HS-27A (cell line): Measurements from ENCODE around the gene CD2BP2.
"Not testable (repeated sequence)": the region's sequence is repeated elsewhere in the genome, so short reads cannot be mapped to it uniquely, and the experiment has no call there.

Experiments
- DNase-seq: peaks from one replicate; pipeline ENCODE4 v3.0.0-alpha.2; 2012; ENCODE audit warnings: low read depth, missing footprints

CD2BP2 gene

DNA sequence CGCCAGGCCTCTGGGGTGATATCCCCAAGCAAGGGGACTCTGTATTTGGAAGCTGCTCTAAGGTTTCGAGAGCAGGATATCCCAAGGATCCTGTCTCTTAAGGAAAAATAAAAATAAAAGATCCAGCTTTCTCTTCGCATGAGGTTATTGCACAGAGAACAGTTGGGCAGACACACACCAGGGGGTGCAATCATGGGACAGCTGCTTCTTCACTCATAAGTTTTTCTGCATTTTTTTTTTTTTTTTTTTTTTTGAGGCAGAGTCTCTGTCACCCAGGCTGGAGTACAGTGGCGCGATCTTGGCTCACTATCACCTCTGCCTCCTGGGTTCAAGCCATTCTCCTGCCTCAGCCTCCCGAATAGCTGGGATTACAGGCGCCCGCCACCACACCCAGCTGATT is 13.1 kb downstream of the CD2BP2 start:
- DNase-seq, result not testable (repeated sequence)

DNA sequence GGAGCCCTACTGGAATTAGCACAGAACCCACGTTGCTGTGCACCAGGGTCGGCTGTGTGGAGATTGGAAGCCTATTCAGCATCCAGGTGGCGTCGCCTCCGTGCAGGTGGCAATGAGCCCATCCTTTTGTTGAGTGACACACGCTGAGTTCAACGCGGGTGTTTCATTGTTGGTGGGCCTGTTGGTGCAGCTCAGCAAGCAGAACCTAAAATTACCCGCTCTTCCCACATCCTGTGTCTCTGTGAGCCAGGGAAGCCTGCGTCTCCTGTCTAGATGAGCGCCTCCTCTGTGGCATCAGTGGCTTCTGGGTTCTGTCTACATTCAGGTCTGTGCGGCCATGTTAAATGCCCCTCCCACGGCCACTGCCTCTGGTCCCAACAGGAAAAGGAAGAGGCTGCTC is 14.5 kb downstream of the CD2BP2 start:
- no peak for DNase-seq

DNA sequence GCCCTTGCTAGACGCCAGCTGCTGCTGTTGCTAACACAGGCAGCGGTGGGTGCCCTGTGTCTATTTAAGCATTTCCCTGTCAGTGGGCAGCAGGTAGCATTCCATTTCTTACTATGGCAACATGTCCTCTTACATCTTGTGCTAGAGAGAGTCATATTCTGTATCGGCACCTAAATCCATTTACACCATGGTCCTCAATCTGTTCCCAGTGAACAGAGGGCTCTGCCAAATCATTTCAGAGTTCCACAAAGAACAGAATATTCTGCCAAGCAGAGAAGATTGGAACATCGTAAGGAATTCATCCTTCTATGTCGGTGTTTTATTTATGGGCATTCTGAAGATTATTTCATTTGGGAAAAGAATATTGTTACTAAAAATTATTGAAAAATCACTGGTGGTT is 16.4 kb downstream of the CD2BP2 start:
- DNase-seq, result not testable (repeated sequence)

DNA sequence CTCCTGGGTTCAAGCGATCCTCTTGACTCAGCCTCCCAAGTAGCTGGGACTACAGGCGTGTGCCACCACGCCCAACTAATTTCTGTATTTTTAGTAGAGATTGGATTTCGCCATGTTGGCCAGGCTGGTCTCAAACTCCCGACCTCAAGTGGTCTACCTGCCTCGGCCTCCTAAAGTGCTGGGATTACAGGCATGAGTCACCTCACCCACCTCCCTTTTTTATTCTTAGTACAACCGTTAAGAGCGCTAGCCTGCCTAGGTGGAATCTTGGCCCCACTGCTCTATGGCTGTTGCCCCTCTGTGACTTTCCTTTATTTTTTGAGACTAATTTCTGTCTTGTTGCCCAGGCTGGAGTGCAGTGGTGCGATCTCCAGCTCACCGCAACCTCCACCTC is 17.1 kb downstream of the CD2BP2 start:
- not testable (repeated sequence) for DNase-seq

DNA sequence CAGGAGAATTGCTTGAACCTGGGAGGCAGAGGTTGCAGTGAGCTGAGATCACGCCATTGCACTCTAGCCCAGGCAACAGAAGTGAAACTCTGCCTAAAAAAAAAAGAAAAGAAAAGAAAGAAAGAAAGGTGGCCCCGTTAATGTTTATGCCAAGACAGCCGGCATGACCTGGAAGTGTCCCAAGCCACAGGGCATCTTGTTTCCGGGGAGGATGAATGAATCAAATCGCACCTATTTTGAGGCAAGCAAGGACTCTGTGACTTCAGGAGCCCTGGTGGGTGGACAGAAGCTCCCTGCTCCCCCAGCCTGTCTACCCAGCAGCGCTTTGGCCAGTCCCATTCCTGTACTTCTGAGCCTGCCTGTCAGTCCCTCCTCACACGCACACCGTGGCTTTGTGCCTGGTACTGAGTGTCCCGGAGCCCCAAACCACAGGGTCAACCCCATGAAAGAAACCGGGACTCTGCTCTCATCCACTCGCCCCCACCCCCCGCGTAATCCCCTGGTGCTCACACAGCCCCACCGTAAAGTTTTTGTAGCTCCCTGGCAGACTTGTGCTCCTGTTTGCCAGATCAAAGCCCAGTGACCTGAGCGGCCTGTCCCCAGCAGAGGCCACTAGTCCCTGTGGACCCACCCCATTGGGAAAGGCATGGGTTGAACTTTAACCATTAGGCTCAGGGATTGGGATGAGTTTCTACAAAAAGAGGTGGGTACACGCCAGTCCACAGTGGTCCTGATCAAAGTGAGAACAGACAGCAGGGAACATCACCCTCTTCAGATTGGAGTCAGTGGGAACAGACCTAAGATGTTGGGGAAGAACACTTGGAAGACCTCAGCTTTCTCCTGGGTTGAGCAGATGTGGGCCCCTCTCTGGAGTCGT is 19.3 kb downstream of the CD2BP2 start:
- DNase-seq, result no peak

DNA sequence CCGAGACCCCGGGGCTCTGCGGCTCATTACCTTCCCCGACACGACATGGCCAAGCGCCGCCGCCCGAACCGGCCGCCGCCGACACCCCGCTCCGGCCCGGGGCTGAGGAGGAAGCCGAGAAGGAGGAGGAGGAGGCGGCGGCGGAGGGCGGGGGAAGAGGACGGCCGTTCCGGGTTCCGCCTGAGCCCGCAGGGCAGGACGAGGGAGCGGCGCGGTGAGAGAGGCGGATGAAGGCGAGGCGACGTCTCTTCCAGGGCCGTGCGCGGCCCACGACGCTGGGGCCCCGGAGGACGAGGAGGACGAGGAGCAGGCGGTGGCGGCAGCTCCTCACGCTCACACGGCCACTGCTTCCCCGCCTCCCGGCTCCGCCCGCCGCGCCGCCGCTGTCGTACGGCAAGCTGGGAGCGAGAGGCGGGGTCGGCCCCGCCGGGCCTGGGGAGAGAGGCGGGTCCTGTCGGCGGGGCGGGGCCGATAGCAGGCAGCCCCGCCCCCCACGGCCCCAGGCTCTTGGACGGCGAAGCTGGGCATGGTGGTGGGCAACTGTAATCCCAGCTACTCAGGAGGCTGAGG is 20.0 kb downstream of the CD2BP2 start:
- DNase-seq, result peak; percentile 35

DNA sequence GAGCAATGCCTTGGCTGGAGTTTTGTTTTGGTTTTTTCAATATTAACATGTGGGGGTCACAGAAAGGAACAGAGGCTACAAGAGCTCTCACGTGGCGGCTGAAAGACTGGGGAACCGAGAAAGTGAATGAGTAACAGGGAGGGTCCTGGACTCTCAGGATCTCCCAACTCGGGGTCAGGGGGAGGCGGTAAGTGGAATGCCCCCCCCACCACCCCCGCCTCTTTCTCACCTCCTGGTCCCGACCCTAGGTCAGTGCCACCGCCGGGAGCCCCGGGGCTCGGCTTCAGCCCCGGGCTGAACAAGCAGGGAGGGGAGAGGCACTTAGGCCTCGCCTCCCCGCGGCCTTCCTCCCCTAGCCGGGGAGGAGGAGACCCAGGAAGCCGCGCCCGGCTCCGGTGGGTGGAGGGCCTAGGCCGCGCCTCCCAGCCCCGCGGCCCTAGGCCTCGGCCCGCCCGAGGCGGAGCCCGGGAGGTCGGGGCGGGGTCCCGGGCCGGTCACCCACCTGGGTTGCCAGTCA is 20.6 kb downstream of the CD2BP2 start:
- not testable (repeated sequence) for DNase-seq

DNA sequence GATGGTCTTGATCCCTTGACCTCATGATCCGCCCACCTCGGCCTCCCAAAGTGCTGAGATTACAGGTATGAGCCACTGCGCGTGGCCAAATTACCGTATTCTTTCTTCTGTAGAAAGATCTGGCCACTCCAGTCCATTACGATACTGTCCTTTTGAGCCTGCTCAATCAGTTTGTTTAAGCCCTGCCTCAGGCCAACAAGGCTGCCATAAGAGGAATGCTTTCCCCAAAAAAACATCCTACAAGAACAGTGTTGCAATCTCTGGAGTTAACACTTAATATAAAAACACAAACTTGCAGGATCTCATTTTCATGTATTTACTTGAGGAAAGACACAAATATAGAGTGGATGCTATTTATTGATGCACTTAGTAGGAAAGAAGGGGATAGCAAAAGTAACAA is 30.9 kb downstream of the CD2BP2 start:
- DNase-seq, result not testable (repeated sequence)

DNA sequence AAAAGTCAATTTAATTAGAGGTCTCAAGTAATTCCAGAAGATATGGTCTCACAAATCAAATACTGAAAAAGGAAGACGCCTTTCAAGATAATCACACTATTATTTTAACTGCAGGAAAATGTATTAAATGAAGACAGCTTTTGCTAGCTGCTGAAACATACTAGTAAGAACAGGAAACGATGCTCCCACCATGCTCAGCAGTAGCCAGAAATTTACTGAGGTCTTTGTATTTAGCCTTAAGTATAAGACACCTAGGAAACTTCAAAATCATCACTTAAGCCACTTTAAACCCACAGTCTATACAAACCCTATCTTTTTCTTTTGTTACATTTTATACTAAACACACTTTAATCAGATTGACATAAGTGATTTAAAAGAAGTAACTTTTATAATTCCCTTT is 36.5 kb downstream of the CD2BP2 start:
- DNase-seq, result not testable (repeated sequence)

DNA sequence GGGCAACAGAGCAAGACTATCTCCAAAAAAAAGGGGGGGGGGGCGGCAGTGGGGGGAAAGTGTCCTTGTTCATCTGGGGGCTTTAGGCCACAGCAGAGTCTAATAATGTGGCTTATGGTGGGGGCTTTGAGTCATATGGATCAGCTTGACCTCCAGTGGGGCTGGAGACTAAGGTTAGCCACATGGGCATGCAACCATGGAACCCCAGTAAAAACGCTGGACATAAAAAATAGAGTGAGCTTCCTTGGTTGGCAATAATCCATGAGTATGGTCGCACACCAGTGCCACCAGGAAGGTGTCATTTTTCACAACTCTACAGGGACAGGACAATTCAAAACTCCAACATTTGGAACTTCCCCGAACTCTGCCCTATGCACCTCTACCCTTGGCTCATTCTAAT is 44.2 kb downstream of the CD2BP2 start:
- not testable (repeated sequence) for DNase-seq

DNA sequence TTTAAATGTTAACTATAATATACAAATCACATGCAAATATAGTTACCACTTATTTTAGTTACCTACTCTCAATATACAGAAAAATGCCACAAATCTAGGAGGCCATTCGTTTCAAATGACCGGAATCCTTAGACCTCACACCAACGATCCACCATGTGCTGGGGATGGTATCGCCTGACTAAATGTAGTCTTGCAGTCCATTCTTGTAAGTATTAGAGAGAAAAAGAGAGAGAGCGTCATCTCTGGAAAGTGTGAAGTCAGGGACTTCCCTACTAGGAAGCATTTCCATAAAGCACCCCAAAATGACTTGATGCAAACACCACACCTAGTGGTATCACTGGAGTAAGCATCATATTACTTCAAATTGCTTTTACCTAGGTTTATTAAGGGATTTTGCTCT is 45.9 kb downstream of the CD2BP2 start:
- not testable (repeated sequence) for DNase-seq
